Trophoblast cell (in vitro differentiated cells and primary cell): ENCODE data around the gene CYP26B1.

Experiments
- DNase-seq, 2 donors: peaks; one replicate each; pipeline ENCODE4 v3.0.0-alpha.2; 2016
- H2AFZ ChIP-seq: 2 replicates; pipeline ENCODE4 v1.6.1; 2013; ENCODE audit warnings: low read length, moderate library complexity, mild to moderate bottlenecking; ENCODE audit not compliant: insufficient read depth, poor library complexity
- H2AK5ac ChIP-seq: 2 replicates; pipeline ENCODE4 v1.6.1; 2013; ENCODE audit warnings: mild to moderate bottlenecking, low read length
- H2BK120ac ChIP-seq: 2 replicates; pipeline ENCODE4 v1.6.1; 2013; ENCODE audit warnings: low read length, mild to moderate bottlenecking, moderate library complexity; ENCODE audit not compliant: insufficient read depth, poor library complexity
- H2BK12ac ChIP-seq: 2 replicates; pipeline ENCODE4 v1.6.1; 2013; ENCODE audit warnings: mild to moderate bottlenecking, low read length, moderate library complexity
- H2BK5ac ChIP-seq: 2 replicates; pipeline ENCODE4 v1.6.1; 2013; ENCODE audit warnings: low read length, low read depth, moderate library complexity, mild to moderate bottlenecking; ENCODE audit not compliant: poor library complexity
- H3K14ac ChIP-seq: 2 replicates; pipeline ENCODE4 v1.6.1; 2013; ENCODE audit warnings: mild to moderate bottlenecking, low read length
- H3K18ac ChIP-seq: 2 replicates; pipeline ENCODE4 v1.6.1; 2013; ENCODE audit warnings: mild to moderate bottlenecking, low read length
- H3K23ac ChIP-seq: 2 replicates; pipeline ENCODE4 v1.6.1; 2013; ENCODE audit warnings: low read length
- H3K27ac ChIP-seq: 2 replicates; pipeline ENCODE4 v1.5.1; 2013; ENCODE audit warnings: low read depth, mild to moderate bottlenecking, inconsistent platforms, low read length, moderate library complexity
- H3K27me3 ChIP-seq: 2 replicates; pipeline ENCODE4 v1.6.1; 2013; ENCODE audit warnings: inconsistent platforms, mild to moderate bottlenecking, low read length, moderate library complexity; ENCODE audit not compliant: insufficient read depth
- H3K36me3 ChIP-seq, 2 experiments: 1 replicate in 1 of 2; 2 replicates in 1 of 2; pipeline ENCODE4 v1.6.1; 2013; ENCODE audit warnings: low read length in 2 of 2, mild to moderate bottlenecking in 2 of 2, moderate library complexity in 1 of 2; ENCODE audit not compliant: insufficient read depth in 2 of 2, control insufficient read depth in 1 of 2
- H3K4ac ChIP-seq: 2 replicates; pipeline ENCODE4 v1.6.1; 2013; ENCODE audit warnings: low read depth, mild to moderate bottlenecking, low read length, moderate library complexity
- H3K4me1 ChIP-seq, 2 experiments: 1 replicate in 1 of 2; 2 replicates in 1 of 2; pipeline ENCODE4 v1.6.1; 2013; ENCODE audit warnings: low read length in 2 of 2, mild to moderate bottlenecking in 2 of 2, moderate library complexity in 1 of 2; ENCODE audit not compliant: insufficient read depth in 2 of 2, control insufficient read depth in 1 of 2
- H3K4me2 ChIP-seq: 2 replicates; pipeline ENCODE4 v1.6.1; 2013; ENCODE audit warnings: inconsistent platforms, mild to moderate bottlenecking, low read length, moderate library complexity
- H3K4me3 ChIP-seq: 2 replicates; pipeline ENCODE4 v1.5.1; 2013; ENCODE audit warnings: mild to moderate bottlenecking, low read depth, low read length, inconsistent platforms
- H3K79me1 ChIP-seq: one replicate; pipeline ENCODE4 v1.6.1; 2013; ENCODE audit warnings: low read length
- H3K79me2 ChIP-seq: 2 replicates; pipeline ENCODE4 v1.6.1; 2013; ENCODE audit warnings: low read length, mild to moderate bottlenecking; ENCODE audit not compliant: control insufficient read depth, insufficient read depth, poor library complexity
- H3K9ac ChIP-seq: 2 replicates; pipeline ENCODE4 v1.6.1; 2013; ENCODE audit warnings: mild to moderate bottlenecking, low read length
- H3K9me3 ChIP-seq: 2 replicates; pipeline ENCODE4 v1.6.1; 2013; ENCODE audit warnings: low read depth, mild to moderate bottlenecking, control low read depth, inconsistent platforms, low read length; ENCODE audit not compliant: insufficient read depth
- H4K12ac ChIP-seq: 2 replicates; pipeline ENCODE4 v1.6.1; 2013; ENCODE audit warnings: low read depth, mild to moderate bottlenecking, low read length, moderate library complexity
- H4K8ac ChIP-seq: 2 replicates; pipeline ENCODE4 v1.6.1; 2013; ENCODE audit warnings: low read depth, mild to moderate bottlenecking, low read length, moderate library complexity
- H4K91ac ChIP-seq: one replicate; pipeline ENCODE4 v1.6.1; 2013; ENCODE audit warnings: low read depth, mild to moderate bottlenecking, low read length, moderate library complexity
- WGBS: extraction: QIAGEN DNeasy Blood & Tissue Kit; methylation state at CpG from one replicate; pipeline ENCODE4 v1.1.7; 2013; ENCODE audit warnings: missing lambda C conversion rate; ENCODE audit not compliant: insufficient read length, insufficient coverage; ENCODE audit errors: extremely low coverage; 5-methylcytosine and 5-hydroxymethylcytosine counted together

Gene CYP26B1

DNA sequence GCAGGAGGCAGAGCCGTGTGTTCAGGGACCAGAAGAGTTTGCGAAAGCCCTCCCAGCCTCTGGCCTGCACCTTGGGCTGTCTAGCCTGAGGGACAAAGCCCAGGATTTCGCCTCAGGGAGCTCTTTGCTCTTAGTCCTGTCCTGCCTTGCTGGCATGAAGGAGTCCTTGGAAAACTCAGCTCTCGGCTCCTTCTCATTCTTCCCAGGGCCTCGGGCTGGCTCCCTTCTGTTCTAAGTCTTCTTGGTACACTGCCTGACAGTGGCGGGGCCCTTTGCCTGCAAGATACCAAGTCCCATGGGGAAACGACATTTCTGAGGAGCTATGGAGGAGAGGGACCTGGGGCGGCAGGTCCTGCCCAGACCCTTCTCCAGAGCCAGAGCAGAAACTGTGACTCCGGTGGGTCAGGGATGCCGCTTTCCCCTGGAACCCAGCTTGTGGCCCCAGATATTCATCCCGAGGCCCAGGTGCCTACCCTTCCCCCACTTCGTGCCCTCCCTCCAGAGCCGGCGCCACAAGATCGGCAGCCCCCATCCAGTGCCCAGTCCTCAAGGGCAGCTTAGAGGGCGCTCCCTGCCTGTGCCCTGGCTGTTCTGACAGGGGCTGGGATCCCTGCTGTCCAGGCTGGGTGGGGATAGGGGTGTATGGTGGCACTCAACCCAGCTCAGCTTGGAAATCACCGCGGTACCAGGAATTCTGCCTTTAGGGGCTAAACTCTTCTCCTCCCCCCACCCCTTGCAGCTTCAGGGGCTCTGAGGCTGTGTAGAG is 5.5 kb upstream of the CYP26B1 start:
- Histone ChIP-seq H3K4me3 (no peak overlapping the region), H3K4me1 (peaks cover 12 to 19% of the 10 kb centered on the region in 2 experiments), H3K14ac (no peak overlapping the region), H3K27me3 (peaks cover 11% of the 10 kb centered on the region), H4K8ac (no peak overlapping the region), H3K27ac (no peak overlapping the region), H3K79me1 (no peaks in the 10 kb centered on the region), H3K79me2 (no peaks in the 10 kb centered on the region), H3K9ac (no peak overlapping the region), H3K4me2 (no peak overlapping the region), H3K23ac (no peak overlapping the region), H4K91ac (no peak overlapping the region), H3K36me3 (no peaks in the 10 kb centered on the region), H2AFZ (no peak overlapping the region), H4K12ac (no peak overlapping the region), H2BK120ac (no peak overlapping the region), H2BK5ac (no peak overlapping the region), H3K9me3 (no peaks in the 10 kb centered on the region), H2AK5ac (no peak overlapping the region), H3K18ac (no peak overlapping the region), H3K4ac (no peak overlapping the region), H2BK12ac (no peak overlapping the region)
- WGBS, result no CpG with 5 or more reads among the region's 18 CpGs
- DNase-seq, result peak; percentile 90 to 98

DNA sequence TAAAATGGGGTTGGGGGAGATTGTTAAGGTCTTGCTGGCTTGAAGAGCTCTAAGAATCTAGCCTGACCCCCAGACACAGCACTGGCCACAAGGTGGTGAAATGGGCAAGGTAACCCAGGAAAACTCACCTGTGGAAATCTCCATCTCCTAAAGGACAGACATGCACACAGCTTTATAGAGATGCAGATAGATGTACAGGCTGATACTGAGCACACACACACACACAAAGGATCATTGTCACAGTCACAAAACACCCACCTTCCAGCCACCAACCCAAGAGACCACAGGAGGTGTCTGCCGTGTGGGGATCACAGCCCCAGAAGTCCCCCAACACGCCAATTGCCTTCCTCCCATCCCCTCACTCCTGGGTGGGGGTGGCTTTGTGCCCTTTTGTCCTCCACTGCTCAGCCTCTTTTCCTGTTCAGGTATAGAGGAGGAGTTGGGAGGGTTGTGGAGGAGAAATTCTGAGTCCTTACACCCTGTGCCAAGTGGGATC is 3.2 kb upstream of the CYP26B1 start:
- Histone ChIP-seq H2BK120ac (no peak overlapping the region), H3K36me3 (no peaks in the 10 kb centered on the region), H3K27ac (no peak overlapping the region), H3K4me3 (no peak overlapping the region), H3K9ac (no peak overlapping the region), H2AK5ac (no peak overlapping the region), H3K9me3 (peaks cover 13% of the 10 kb centered on the region), H2AFZ (no peak overlapping the region), H2BK12ac (no peak overlapping the region), H4K91ac (no peak overlapping the region), H3K4ac (no peak overlapping the region), H3K4me1 (peaks cover 19 to 24% of the 10 kb centered on the region in 2 experiments), H2BK5ac (no peak overlapping the region), H4K8ac (no peak overlapping the region), H3K23ac (no peak overlapping the region), H3K27me3 (peaks cover 31% of the 10 kb centered on the region), H3K14ac (no peak overlapping the region), H3K18ac (no peak overlapping the region), H3K79me2 (no peaks in the 10 kb centered on the region), H3K4me2 (no peak overlapping the region), H4K12ac (no peak overlapping the region), H3K79me1 (no peaks in the 10 kb centered on the region)
- no peak for DNase-seq
- no CpG with 5 or more reads among the region's 2 CpGs for WGBS

GRCh38 chr2:72150157-72150860 is 2.6 kb upstream of the CYP26B1 start:
- H3K4me3 ChIP-seq, result no peak overlapping the region
- DNase-seq, result peak; percentile 77 to 94
- H3K9me3 ChIP-seq, result peaks cover 14% of the 10 kb centered on the region
- H3K79me1 ChIP-seq, result no peaks in the 10 kb centered on the region
- no peak overlapping the region for H3K18ac ChIP-seq
- H4K12ac ChIP-seq, result no peak overlapping the region
- H3K14ac ChIP-seq, result no peak overlapping the region
- H3K4me1 ChIP-seq, result peaks cover 19 to 25% of the 10 kb centered on the region in 2 experiments
- no peak overlapping the region for H3K4ac ChIP-seq
- no peak overlapping the region for H4K91ac ChIP-seq
- no peaks in the 10 kb centered on the region for H3K36me3 ChIP-seq
- no peak overlapping the region for H2AFZ ChIP-seq
- H3K23ac ChIP-seq, result no peak overlapping the region
- no CpG with 5 or more reads among the region's 28 CpGs for WGBS
- H3K9ac ChIP-seq, result no peak overlapping the region
- H2BK12ac ChIP-seq, result no peak overlapping the region
- H3K27ac ChIP-seq, result no peak overlapping the region
- no peak overlapping the region for H2BK120ac ChIP-seq
- no peak overlapping the region for H2AK5ac ChIP-seq
- H3K79me2 ChIP-seq, result no peaks in the 10 kb centered on the region
- peaks cover 37% of the 10 kb centered on the region for H3K27me3 ChIP-seq
- H3K4me2 ChIP-seq, result peak overlapping the region; percentile 89
- H4K8ac ChIP-seq, result no peak overlapping the region
- no peak overlapping the region for H2BK5ac ChIP-seq

GRCh38 chr2:72149556-72150156 is 2.0 kb upstream of the CYP26B1 start:
- H4K12ac ChIP-seq, result no peak overlapping the region
- H3K4me3 ChIP-seq, result no peak overlapping the region
- H4K91ac ChIP-seq, result no peak overlapping the region
- no peak overlapping the region for H2AK5ac ChIP-seq
- H3K9ac ChIP-seq, result no peak overlapping the region
- no peak overlapping the region for H3K23ac ChIP-seq
- H3K4me2 ChIP-seq, result peak overlapping the region; percentile 89
- H3K4ac ChIP-seq, result no peak overlapping the region
- peaks cover under 1% of the 10 kb centered on the region for H3K79me1 ChIP-seq
- peaks cover 14% of the 10 kb centered on the region for H3K9me3 ChIP-seq
- no peaks in the 10 kb centered on the region for H3K36me3 ChIP-seq
- no CpG with 5 or more reads among the region's 45 CpGs for WGBS
- DNase-seq, result peak in 1 of 2 donors; percentile 21
- H3K4me1 ChIP-seq, result peaks cover 24 to 30% of the 10 kb centered on the region in 2 experiments
- no peak overlapping the region for H3K27ac ChIP-seq
- H4K8ac ChIP-seq, result no peak overlapping the region
- H3K14ac ChIP-seq, result no peak overlapping the region
- H2AFZ ChIP-seq, result no peak overlapping the region
- no peak overlapping the region for H2BK12ac ChIP-seq
- H3K79me2 ChIP-seq, result no peaks in the 10 kb centered on the region
- H2BK120ac ChIP-seq, result no peak overlapping the region
- no peak overlapping the region for H3K18ac ChIP-seq
- no peak overlapping the region for H2BK5ac ChIP-seq
- H3K27me3 ChIP-seq, result peaks cover 43% of the 10 kb centered on the region
